Aorta (tissue), 5 donors: ENCODE results near the gene MGAT4A. TPM values are rescaled to one million over a fixed set of nuclear protein-coding genes. Genes with fewer than 3 reads are reported as not detected.
A peak's percentile ranks its signal among the peaks of the same experiment; 100 is the strongest.

ENCODE experiments used
- ATAC-seq: fragments of 200-7000 bp; cut with Tn5 transposase; one replicate; pipeline ENCODE4 v1.9.1; 2022; ENCODE audit warnings: moderate library complexity; ENCODE audit not compliant: low FRiP score
- DNase-seq, 2 donors: peaks; one replicate each; pipeline ENCODE4 v3.0.0-alpha.2; 2020
- H3K27ac ChIP-seq, 2 donors: one replicate each; pipeline ENCODE4 v1.5.1; 2013; ENCODE audit warnings: low read length in 2 of 2, mild to moderate bottlenecking in 2 of 2, moderate library complexity in 2 of 2, control low read depth in 1 of 2, inconsistent platforms in 1 of 2, low read depth in 1 of 2
- H3K27me3 ChIP-seq, 2 donors: one replicate each; pipeline ENCODE4 v1.6.1; 2013; ENCODE audit warnings: control low read depth in 1 of 2, low read length in 1 of 2, mild to moderate bottlenecking in 1 of 2, moderate library complexity in 1 of 2; ENCODE audit not compliant: insufficient read depth in 2 of 2, control insufficient read depth in 1 of 2
- H3K36me3 ChIP-seq, 2 donors: one replicate each; pipeline ENCODE4 v1.6.1; 2013; ENCODE audit warnings: control low read depth in 1 of 2, low read length in 1 of 2, mild to moderate bottlenecking in 1 of 2; ENCODE audit not compliant: insufficient read depth in 2 of 2, control insufficient read depth in 1 of 2
- H3K4me1 ChIP-seq, 2 donors: one replicate each; pipeline ENCODE4 v1.6.1; 2013; ENCODE audit warnings: low read length in 2 of 2, control low read depth in 1 of 2, mild to moderate bottlenecking in 1 of 2, moderate library complexity in 1 of 2; ENCODE audit not compliant: insufficient read depth in 2 of 2, control insufficient read depth in 1 of 2
- H3K4me3 ChIP-seq, 2 donors: one replicate each; pipeline ENCODE4 v1.5.1; 2013; ENCODE audit warnings: low read length in 2 of 2, control low read depth in 1 of 2, mild to moderate bottlenecking in 1 of 2
- H3K9me3 ChIP-seq: one replicate; pipeline ENCODE4 v1.6.1; 2013; ENCODE audit warnings: mild to moderate bottlenecking, low read length; ENCODE audit not compliant: control insufficient read depth
- WGBS, 2 donors: extraction: QIAGEN DNeasy Blood & Tissue Kit; methylation state at CpG; one replicate each; pipeline ENCODE4 v1.1.7; 2013; 5-methylcytosine and 5-hydroxymethylcytosine counted together
- intact Hi-C, 2 donors: fragments of 100-400 bp; cut with DNase I; formaldehyde crosslinking; loops; one replicate each; pipeline versions ENCODE4 v1.14.2 to v1.15.0; 2022
- polyA plus RNA-seq, 2 donors: library from polyadenylated mRNA; stranded (reverse); fragments of 200-250 nt; gene quantifications; one replicate each; pipeline ENCODE4 v1.2.3, GENCODE V29; 2013
- total RNA-seq, 2 donors: library from RNA; stranded (reverse); fragmentation: NEBNext Ultra II Directional; extraction: Animal tissue kit (Norgen Biotek cat#: 25700); gene quantifications; one replicate each; pipeline ENCODE4 v1.2.1, GENCODE V29; 2021
- donor health status: healthy with polysubstance abuse.
- donor health status: Bipolar disorder and iron deficiency.
- donor health status: DM: no; HTN: no; CAD: no.
- donor health status: DM: no; HTN: no; CAD: no.
- donor health status: DM: yes; HTN: yes; CAD: no.

The MGAT4A gene
- total and polyA plus RNA-seq, 4 donors, result 4.9 to 65.8 (median 29.7) TPM

DNA sequence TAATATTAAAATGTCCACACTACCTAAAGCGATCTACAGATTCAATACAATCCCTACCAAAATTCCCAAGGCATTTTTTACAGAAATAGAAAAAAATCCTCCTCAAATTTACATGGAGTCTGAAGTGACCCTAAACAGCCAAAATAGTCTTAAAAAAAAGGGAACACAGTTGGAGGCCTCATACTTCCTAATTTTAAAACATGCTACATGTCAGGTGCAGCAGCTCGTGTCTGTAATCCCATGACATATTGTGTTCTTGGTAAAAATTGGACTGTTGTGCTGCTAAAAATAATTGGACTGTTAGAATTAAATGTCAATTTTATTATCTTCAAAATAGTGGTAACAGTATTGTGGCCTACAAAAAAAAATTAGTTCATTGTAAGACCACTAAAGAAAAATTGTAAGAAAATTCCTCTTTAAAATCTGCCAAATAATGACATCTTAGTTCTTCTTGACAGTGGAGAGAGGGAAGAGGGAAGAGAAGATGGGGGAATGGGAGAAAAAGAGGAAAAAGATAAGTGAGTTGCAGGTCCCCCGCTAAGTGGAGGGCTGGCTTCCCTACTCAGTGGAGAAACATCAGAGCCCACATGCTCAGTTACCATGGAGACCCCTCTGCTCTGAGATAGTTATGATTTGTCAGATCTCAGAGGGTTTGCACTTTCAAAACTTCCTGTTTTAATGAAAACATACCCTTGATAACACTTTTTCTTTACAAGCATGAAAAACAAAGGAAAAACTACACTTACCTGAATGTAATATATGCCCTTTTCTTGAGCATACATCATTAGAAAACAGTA, 76.0 kb downstream of the MGAT4A start:
- 91 to 93% methylated on average over 3 of the region's 3 CpGs for WGBS, 2 donors
- H3K27me3 ChIP-seq, result no peaks in the 10 kb centered on the region
- no peaks in the 10 kb centered on the region for H3K36me3 ChIP-seq
- H3K4me1 ChIP-seq, result no peaks in the 10 kb centered on the region
- H3K9me3 ChIP-seq, result no peaks in the 10 kb centered on the region
- intact Hi-C loops, result no loop called here
- no peak overlapping the region for H3K4me3 ChIP-seq
- no peak for ATAC-seq
- no peak overlapping the region for H3K27ac ChIP-seq
- no peak for DNase-seq

DNA sequence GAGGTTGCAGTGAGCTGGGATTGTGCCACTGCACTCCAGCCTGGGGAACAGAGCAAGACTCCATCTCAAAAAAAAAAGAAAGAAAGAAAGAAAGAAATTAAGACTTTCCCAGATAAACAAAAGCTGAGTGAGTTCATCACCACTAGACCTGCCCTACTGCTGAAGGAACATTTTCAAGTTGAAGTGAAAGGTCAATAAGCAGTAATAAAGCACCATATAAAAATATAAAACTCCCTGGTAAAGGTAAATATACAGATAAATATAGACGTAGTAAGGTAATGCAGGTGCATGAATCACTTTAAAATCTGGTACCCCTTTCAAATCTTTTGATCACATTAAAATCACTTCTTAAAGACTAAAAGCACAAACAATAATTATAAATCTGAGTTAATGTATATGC, 79.9 kb downstream of the MGAT4A start:
- Histone ChIP-seq H3K9me3 (no peaks in the 10 kb centered on the region), H3K4me3 (no peak overlapping the region), H3K4me1 (no peaks in the 10 kb centered on the region), H3K36me3 (no peaks in the 10 kb centered on the region), H3K27me3 (no peaks in the 10 kb centered on the region), H3K27ac (no peak overlapping the region)
- 91 to 95% methylated on average over 1 of the region's 1 CpG for WGBS, 2 donors
- ATAC-seq (no peak), DNase-seq (no peak)
- intact Hi-C loops, result no loop called here

- no peak overlapping the region for H3K4me3 ChIP-seq
- intact Hi-C loops, result loop anchor here (1.0 to 2.0 kb wide), 3 partner anchors 113 to 187 kb away; no protein-coding TSS in a partner anchor
- no peak overlapping the region for H3K27ac ChIP-seq
- no peaks in the 10 kb centered on the region for H3K36me3 ChIP-seq
- 92 to 95% methylated on average over 1 of the region's 1 CpG for WGBS, 2 donors
- ATAC-seq, result no peak
- H3K27me3 ChIP-seq, result no peaks in the 10 kb centered on the region
- H3K4me1 ChIP-seq, result no peaks in the 10 kb centered on the region
- no peaks in the 10 kb centered on the region for H3K9me3 ChIP-seq
- no peak for DNase-seq
Measured at GRCh38 chr2:98649992-98650375, 80.9 kb downstream of the MGAT4A start.

- Histone ChIP-seq H3K36me3 (no peaks in the 10 kb centered on the region), H3K4me1 (no peaks in the 10 kb centered on the region), H3K27ac (no peak overlapping the region), H3K27me3 (no peaks in the 10 kb centered on the region), H3K4me3 (no peak overlapping the region), H3K9me3 (no peaks in the 10 kb centered on the region)
- intact Hi-C loops, result loop anchor here (1.0 to 2.0 kb wide), 3 partner anchors 113 to 188 kb away; no protein-coding TSS in a partner anchor
- WGBS, 2 donors, result 18 to 26% methylated on average over 4 of the region's 4 CpGs
- ATAC-seq (peak; percentile 93), DNase-seq (peak; percentile 74 to 81)
Measured at GRCh38 chr2:98649135-98649991, 81.6 kb downstream of the MGAT4A start.

GRCh38 chr2:98648451-98648850, 82.5 kb downstream of the MGAT4A start:
- Histone ChIP-seq H3K36me3 (no peaks in the 10 kb centered on the region), H3K27me3 (no peaks in the 10 kb centered on the region), H3K4me3 (no peak overlapping the region), H3K27ac (no peak overlapping the region), H3K9me3 (no peaks in the 10 kb centered on the region), H3K4me1 (no peaks in the 10 kb centered on the region)
- intact Hi-C loops, result loop anchor here in 1 of 2 donors (2.0 kb wide), 1 partner anchor 114 kb away; no protein-coding TSS in a partner anchor
- 91 to 94% methylated on average over 4 of the region's 4 CpGs for WGBS, 2 donors
- DNase-seq (no peak), ATAC-seq (no peak)

GRCh38 chr2:98647636-98648035, 83.3 kb downstream of the MGAT4A start:
- ATAC-seq, result no peak

DNA sequence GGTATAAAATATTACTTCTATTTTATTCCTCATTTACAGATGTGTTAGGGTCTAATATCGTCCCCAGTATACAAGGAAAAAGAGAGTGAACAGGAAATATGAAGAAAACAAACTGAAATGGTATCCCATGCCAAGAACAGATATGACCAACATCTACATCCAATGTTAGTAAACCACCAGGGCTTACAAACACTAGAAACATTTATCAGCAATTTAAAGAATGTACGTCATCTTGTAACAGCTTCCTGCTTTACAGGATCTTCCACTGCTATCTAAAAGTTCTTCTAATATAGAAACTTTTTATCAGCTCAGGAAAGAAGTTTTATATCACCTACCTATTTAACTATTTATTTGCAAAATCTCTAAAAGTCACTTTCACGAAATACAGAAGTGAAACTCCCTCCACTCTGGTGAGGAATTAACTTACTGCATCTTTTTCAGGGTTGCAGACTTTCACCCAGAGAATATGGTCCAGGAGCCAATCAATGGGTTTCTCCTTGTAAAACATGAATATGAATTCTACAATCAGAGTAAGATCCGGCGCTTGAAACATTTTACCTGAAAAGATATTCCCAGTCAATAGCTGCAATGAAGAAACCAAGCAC, 87.3 kb downstream of the MGAT4A start:
- Histone ChIP-seq H3K27me3 (no peaks in the 10 kb centered on the region), H3K9me3 (no peaks in the 10 kb centered on the region), H3K27ac (no peak overlapping the region), H3K4me1 (no peaks in the 10 kb centered on the region), H3K36me3 (no peaks in the 10 kb centered on the region), H3K4me3 (no peak overlapping the region)
- WGBS, 2 donors, result 93 to 95% methylated on average over 5 of the region's 5 CpGs
- DNase-seq (no peak), ATAC-seq (no peak)
- intact Hi-C loops, result no loop called here

More at GRCh38 chr2:98647636-98648035, 83.3 kb downstream of the MGAT4A start:
- WGBS, 2 donors, result 67 to 73% methylated on average over 5 of the region's 5 CpGs
- Histone ChIP-seq H3K4me3 (no peak overlapping the region), H3K4me1 (no peaks in the 10 kb centered on the region), H3K27me3 (no peaks in the 10 kb centered on the region), H3K9me3 (no peaks in the 10 kb centered on the region), H3K36me3 (no peaks in the 10 kb centered on the region), H3K27ac (no peak overlapping the region)
- intact Hi-C loops, result loop anchor here in 1 of 2 donors (2.0 kb wide), 1 partner anchor 115 kb away; no protein-coding TSS in a partner anchor
- no peak for DNase-seq

GRCh38 chr2:98637401-98638147, 93.4 kb downstream of the MGAT4A start:
- DNase-seq (no peak), ATAC-seq (no peak)
- no peaks in the 10 kb centered on the region for H3K27me3 ChIP-seq
- H3K36me3 ChIP-seq, result peaks cover 4 to 6% of the 10 kb centered on the region in 2 donors
- no peak overlapping the region for H3K4me3 ChIP-seq
- no peaks in the 10 kb centered on the region for H3K9me3 ChIP-seq
- H3K27ac ChIP-seq, result no peak overlapping the region
- H3K4me1 ChIP-seq, result no peaks in the 10 kb centered on the region
- intact Hi-C loops, result no loop called here
- 83 to 84% methylated on average over 10 of the region's 10 CpGs for WGBS, 2 donors
